HepG2 (cell line): ENCODE results near the gene NF2. TPM values are rescaled to one million over a fixed set of nuclear protein-coding genes. Genes with fewer than 3 reads are reported as not detected.

Experiments
- ATAC-seq: fragments of 200-7000 bp; cut with Tn5 transposase; 3 replicates; pipeline ENCODE4 v1.9.1; 2020; ENCODE audit warnings: mild to moderate bottlenecking, moderate library complexity
- BruUV-seq: library from RNA; stranded (reverse); fragments of 400-500 nt; replicated peaks from 2 replicates; lab custom pipeline; 2021; lab: Mats Ljungman, UMichigan
- CTCF ChIA-PET: fragments of 300-600 bp; formaldehyde crosslinking; extraction: SDS; loops from one replicate; lab custom pipeline; 2021; ENCODE audit warnings: low total read pairs, inconsistent platforms, low intra/inter-chr PET ratio; lab: Yijun Ruan, JAX
- POLR2A ChIA-PET: fragments of 350-600 bp; sonication (Branson Sonifier 250); formaldehyde crosslinking; loops from one replicate; lab custom pipeline; 2020; ENCODE audit warnings: antibody characterized with exemption, inconsistent platforms; lab: Yijun Ruan, JAX
- DNase-seq: peaks from one replicate; pipeline ENCODE4 v3.0.0-alpha.2; 2015; ENCODE audit warnings: low spot score
- FAIRE-seq: peaks from 3 replicates; lab custom pipeline; 2011; peaks lifted over from hg19 to GRCh38; lab: Jason Lieb, UNC
- H2AFZ ChIP-seq: one replicate; pipeline ENCODE4 v1.6.1; 2011; ENCODE audit warnings: low read length, inconsistent platforms
- H3K27ac ChIP-seq: fragments of 300-600 bp; 3 replicates; pipeline ENCODE4 v1.8.0; 2011; ENCODE audit warnings: mixed run types, mild to moderate bottlenecking, mixed read lengths, low read length, inconsistent platforms; ENCODE audit not compliant: insufficient read depth; ENCODE audit errors: extremely low read length
- H3K27me3 ChIP-seq, 2 experiments: fragments of 200-600 bp in 1 of 2; 2 replicates in 1 of 2; 3 replicates in 1 of 2; pipeline versions ENCODE4 v1.6.0 to v1.8.0; 2011; ENCODE audit warnings: low read length in 2 of 2, mild to moderate bottlenecking in 2 of 2, moderate library complexity in 2 of 2, inconsistent platforms in 1 of 2; ENCODE audit not compliant: insufficient read depth in 2 of 2, control insufficient read depth in 1 of 2
- H3K36me3 ChIP-seq, 2 experiments: fragments of 200-600 bp in 1 of 2; replicated peaks in 1 of 2; 2 replicates in 1 of 2; 3 replicates in 1 of 2; pipeline versions ENCODE4 v1.5.1 to v1.8.0; 2011; ENCODE audit warnings: low read length in 2 of 2, inconsistent platforms in 1 of 2; ENCODE audit not compliant: insufficient read depth in 2 of 2, control insufficient read depth in 1 of 2
- H3K4me1 ChIP-seq: 2 replicates; pipeline ENCODE4 v1.5.1; 2012; ENCODE audit warnings: low read length, inconsistent platforms; ENCODE audit not compliant: insufficient read depth
- H3K4me2 ChIP-seq: 2 replicates; pipeline ENCODE4 v1.6.0; 2011; ENCODE audit warnings: low read depth, low read length, inconsistent platforms
- H3K4me3 ChIP-seq, 3 experiments: fragments of 200-600 bp in 1 of 3; sonication (generic), shearing (Covaris generic) in 1 of 3; replicated peaks in 1 of 3; 2 replicates each; pipeline ENCODE4 v1.5.1; 2011 to 2016; ENCODE audit warnings: low read length in 3 of 3, inconsistent platforms in 2 of 3, low read depth in 2 of 3, mild to moderate bottlenecking in 2 of 3, control low read depth in 1 of 3, mixed read lengths in 1 of 3; ENCODE audit not compliant: insufficient read depth in 1 of 3
- H3K79me2 ChIP-seq: one replicate; pipeline ENCODE4 v1.6.1; 2011; ENCODE audit warnings: low read length, inconsistent platforms; ENCODE audit not compliant: insufficient read depth
- H3K9ac ChIP-seq: 2 replicates; pipeline ENCODE4 v1.6.0; 2011; ENCODE audit warnings: mild to moderate bottlenecking, low read depth, low read length, inconsistent platforms; ENCODE audit not compliant: insufficient read depth
- H3K9me3 ChIP-seq: 2 replicates; pipeline ENCODE4 v1.5.1; 2012; ENCODE audit warnings: mild to moderate bottlenecking, low read length
- H4K20me1 ChIP-seq: 2 replicates; pipeline ENCODE4 v1.6.0; 2011; ENCODE audit warnings: inconsistent platforms, mild to moderate bottlenecking, low read length, moderate library complexity; ENCODE audit not compliant: insufficient read depth
- ASH2L ChIP-seq: fragments of 300-600, 200-600 bp; sonication (generic); IDR thresholded peaks from 2 replicates; pipeline ENCODE4 v1.7.0; 2017; ENCODE audit warnings: low read depth, mild to moderate bottlenecking, moderate library complexity, mixed read lengths, low read length; ENCODE audit not compliant: insufficient read length
- ATF5 ChIP-seq: sonication (generic); formaldehyde crosslinking; IDR thresholded peaks from 2 replicates; pipeline ENCODE4 v1.4.0; 2020; ENCODE audit warnings: mild to moderate bottlenecking, low read depth, missing genetic modification reagents
- CBX5 ChIP-seq: sonication (generic); formaldehyde crosslinking; IDR thresholded peaks from 2 replicates; pipeline ENCODE4 v1.4.0; 2020; ENCODE audit warnings: missing genetic modification reagents, borderline replicate concordance
- CHCHD3 ChIP-seq: sonication (generic); formaldehyde crosslinking; IDR thresholded peaks from 2 replicates; pipeline ENCODE4 v1.8.0; 2022; ENCODE audit warnings: mild to moderate bottlenecking, missing genetic modification reagents, moderate library complexity
- HCFC1 ChIP-seq: fragments of 150-350 bp; IDR thresholded peaks from 2 replicates; pipeline ENCODE4 v1.6.1; 2014; ENCODE audit warnings: low read depth, low read length
- IKZF1 ChIP-seq: fragments of 450-650 bp; IDR thresholded peaks from 2 replicates; pipeline ENCODE4 v1.7.1; 2016
- IRF2 ChIP-seq: IDR thresholded peaks from 2 replicates; pipeline ENCODE4 v1.6.1; 2018; ENCODE audit warnings: missing genetic modification reagents, missing compliant biosample characterization
- KDM5A ChIP-seq: fragments of 200-600 bp; sonication (generic); IDR thresholded peaks from 2 replicates; pipeline ENCODE4 v1.7.0; 2018; ENCODE audit warnings: antibody characterized with exemption, mild to moderate bottlenecking, low read length, borderline replicate concordance
- KDM6A ChIP-seq: IDR thresholded peaks from 2 replicates; pipeline ENCODE4 v1.6.1; 2016; ENCODE audit warnings: low read depth
- RFX1 ChIP-seq: fragments of 450-650 bp; IDR thresholded peaks from 2 replicates; pipeline ENCODE4 v1.6.1; 2017
- SIX1 ChIP-seq: sonication (generic); formaldehyde crosslinking; IDR thresholded peaks from 2 replicates; pipeline ENCODE4 v1.4.0; 2020; ENCODE audit warnings: missing genetic modification reagents, borderline replicate concordance
- SNAPC2 ChIP-seq: sonication (generic); formaldehyde crosslinking; IDR thresholded peaks from 2 replicates; pipeline ENCODE4 v1.8.1; 2022; ENCODE audit warnings: mild to moderate bottlenecking, missing genetic modification reagents
- TARDBP ChIP-seq: sonication (generic); formaldehyde crosslinking; IDR thresholded peaks from 2 replicates; pipeline ENCODE4 v1.8.0; 2022; ENCODE audit warnings: mild to moderate bottlenecking, missing genetic modification reagents
- YEATS4 ChIP-seq: sonication (generic); formaldehyde crosslinking; IDR thresholded peaks from 2 replicates; pipeline ENCODE4 v1.4.0; 2020; ENCODE audit warnings: missing genetic modification reagents, borderline replicate concordance
- ZNF337 ChIP-seq: sonication (generic); formaldehyde crosslinking; IDR thresholded peaks from 2 replicates; pipeline ENCODE4 v1.5.1; 2020; ENCODE audit warnings: missing genetic modification reagents, low read depth, mild to moderate bottlenecking, borderline replicate concordance
- ZNF367 ChIP-seq: sonication (generic); formaldehyde crosslinking; IDR thresholded peaks from 2 replicates; pipeline ENCODE4 v1.4.0; 2020; ENCODE audit warnings: missing genetic modification reagents, borderline replicate concordance
- ZNF746 ChIP-seq: sonication (generic); formaldehyde crosslinking; IDR thresholded peaks from 2 replicates; pipeline ENCODE4 v1.8.0; 2022; ENCODE audit warnings: mild to moderate bottlenecking, missing genetic modification reagents
- WGBS: methylation state at CpG from one replicate; pipeline ENCODE4 v1.1.6; 2017; ENCODE audit warnings: low lambda C conversion rate; 5-methylcytosine and 5-hydroxymethylcytosine counted together
- in situ Hi-C: cut with HindIII; loops from 2 replicates; pipeline ENCODE4 v1.10.0; 2017; ENCODE audit warnings: low pct_unique_long_range_greater_than_20kb; ENCODE audit not compliant: extremely low pct_ligation_motif_present
- intact Hi-C: fragments of 100-400 bp; cut with micrococcal nuclease; formaldehyde crosslinking; loops from one replicate; pipeline ENCODE4 v1.10.0; 2022; ENCODE audit not compliant: unreplicated experiment
- polyA plus RNA-seq, 8 experiments: library from polyadenylated mRNA; depleted of rRNA in 3 of 8; stranded (reverse) in 7 of 8; unstranded in 1 of 8; fragments of >200 nt; fragmentation: Illumina TruSeq in 4 of 8; extraction: Trizol in 4 of 8; gene quantifications; 2 replicates each; pipeline versions ENCODE4 v1.2.1 to v1.2.3, GENCODE V29; 2011 to 2016; ENCODE audit warnings: low read depth in 4 of 8, missing spikeins in 1 of 8, mixed read lengths in 1 of 8; ENCODE audit not compliant: insufficient read depth in 1 of 8
- total RNA-seq, 5 experiments: library from RNA; depleted of rRNA; stranded (reverse); fragments of >200 nt; fragmentation: Illumina TruSeq; extraction: Trizol; gene quantifications; 2 replicates each; pipeline ENCODE4 v1.2.3, GENCODE V29; 2016; ENCODE audit warnings: low read depth in 1 of 5
- TF ChIP-seq, protein P1 (sequence below): sonication (generic); formaldehyde crosslinking; IDR thresholded peaks from 2 replicates; pipeline ENCODE4 v1.5.0; 2020; ENCODE audit warnings: missing genetic modification reagents

The NF2 gene
- total and polyA plus RNA-seq, 2 of the 13 experiments (the other 11 are each of a cell fraction or from before 2014, with no cell fraction given), result 9.3 to 33.3 TPM

- POLR2A ChIA-PET, result interaction anchor here (0.8 to 2.5 kb wide), 5 partner anchors 10 to 50 kb away, joined by 3 to 13 read pairs (median 3); partner anchors contain the start of gene THOC5
- WGBS, result 2% methylated on average over 12 of the region's 12 CpGs
- H3K36me3 ChIP-seq, result no peaks in the 10 kb centered on the region
- H4K20me1 ChIP-seq, result no peaks in the 10 kb centered on the region
- H3K9me3 ChIP-seq, result no peaks in the 10 kb centered on the region
- H3K4me3 ChIP-seq, result peak overlapping the region; percentile 88 to 96 (median 93)
- H3K27ac ChIP-seq, result peak overlapping the region; percentile 77
- CTCF ChIA-PET, result no interaction called here
- no peak for DNase-seq
- no peak for ATAC-seq
- H3K9ac ChIP-seq, result peak overlapping the region; percentile 87
- in situ Hi-C loops (no loop called here), intact Hi-C loops (no loop called here)
- H2AFZ ChIP-seq, result no peak overlapping the region
- peaks cover 31% of the 10 kb centered on the region for H3K79me2 ChIP-seq
- TF ChIP-seq CBX5 (CRISPR knock-in tag) (no peak), RFX1 (no peak), ZNF746 (CRISPR knock-in tag) (no peak), ZNF367 (CRISPR knock-in tag) (no peak), CHCHD3 (CRISPR knock-in tag) (peak; percentile 3; the same call in 1 of the 2 replicates), KDM6A (no peak), YEATS4 (CRISPR knock-in tag) (no peak), KDM5A (peak; percentile 15; the same call in 1 of the 2 replicates), ASH2L (peak; percentile 8)
- peak overlapping the region; percentile 75 for H3K4me2 ChIP-seq
- BruUV-seq, result no TSS peak
- H3K4me1 ChIP-seq, result peaks cover 24% of the 10 kb centered on the region
- no peaks in the 10 kb centered on the region; a peak in 1 of 5 replicates for H3K27me3 ChIP-seq
- FAIRE-seq, result no peak
Observed at GRCh38 chr22:29604076-29604360, 585 bp downstream of the NF2 start.

GRCh38 chr22:29605527-29605850 is 2.1 kb downstream of the NF2 start:
- Histone ChIP-seq H3K36me3 (no peaks in the 10 kb centered on the region), H3K79me2 (peaks cover 41% of the 10 kb centered on the region), H3K27me3 (no peaks in the 10 kb centered on the region; a peak in 1 of 5 replicates), H3K4me1 (peaks cover 24% of the 10 kb centered on the region), H3K4me2 (peak overlapping the region; percentile 75; the same call in 1 of the 2 replicates), H3K27ac (no peak overlapping the region), H3K9ac (no peak overlapping the region), H2AFZ (no peak overlapping the region), H3K4me3 (no peak overlapping the region), H3K9me3 (no peaks in the 10 kb centered on the region), H4K20me1 (no peaks in the 10 kb centered on the region)
- ATAC-seq (no peak), DNase-seq (no peak), FAIRE-seq (no peak)
- TF ChIP-seq IKZF1 (no peak), IRF2 (CRISPR knock-in tag) (no peak), SNAPC2 (CRISPR knock-in tag) (no peak), HCFC1 (no peak), ATF5 (no peak), ZNF337 (CRISPR knock-in tag) (no peak), SIX1 (no peak), TARDBP (no peak)
- TF ChIP-seq, protein P1, sequence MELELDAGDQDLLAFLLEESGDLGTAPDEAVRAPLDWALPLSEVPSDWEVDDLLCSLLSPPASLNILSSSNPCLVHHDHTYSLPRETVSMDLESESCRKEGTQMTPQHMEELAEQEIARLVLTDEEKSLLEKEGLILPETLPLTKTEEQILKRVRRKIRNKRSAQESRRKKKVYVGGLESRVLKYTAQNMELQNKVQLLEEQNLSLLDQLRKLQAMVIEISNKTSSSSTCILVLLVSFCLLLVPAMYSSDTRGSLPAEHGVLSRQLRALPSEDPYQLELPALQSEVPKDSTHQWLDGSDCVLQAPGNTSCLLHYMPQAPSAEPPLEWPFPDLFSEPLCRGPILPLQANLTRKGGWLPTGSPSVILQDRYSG, result no peak
- ChIA-PET POLR2A (interaction anchor here (2.2 to 2.5 kb wide), 2 partner anchors 8 to 52 kb away, joined by 13 to 14 read pairs; partner anchors contain the start of gene THOC5), CTCF (no interaction called here)
- in situ Hi-C loops, result no loop called here
- 94% methylated on average over 5 of the region's 5 CpGs for WGBS
- BruUV-seq, result no TSS peak
- intact Hi-C loops, result no loop called here
